ENCODE results near the gene MEIOB.
"Not testable (repeated sequence)": the region's sequence is repeated elsewhere in the genome, so short reads cannot be mapped to it uniquely, and the experiment has no call there.

MEIOB gene

GRCh38 chr16:1876468-1876867 lies 4.5 kb upstream of the MEIOB start:
- peak; percentile 33 for DNase-seq (ENCODE audit: low read depth)
- no peak overlapping the region for H3K4me3 ChIP-seq (ENCODE audit: low read depth, low read length)
- no peak for TF ChIP-seq CTCF (IDR thresholded peaks at IDR 0.05; ENCODE audit: low read depth, low read length, missing control alignments)

GRCh38 chr16:1876066-1876465 lies 4.1 kb upstream of the MEIOB start:
- not testable (repeated sequence) for DNase-seq (ENCODE audit: low read depth); H3K4me3 ChIP-seq (ENCODE audit: low read depth, low read length)

- no peak for DNase-seq (ENCODE audit: low read depth)
- no peak for TF ChIP-seq CTCF (IDR thresholded peaks at IDR 0.05; ENCODE audit: low read depth, low read length, missing control alignments)
- H3K4me3 ChIP-seq (ENCODE audit: low read depth, low read length) = no peak overlapping the region
Observed at GRCh38 chr16:1874854-1875253, 2.9 kb upstream of the MEIOB start.

GRCh38 chr16:1870365-1871082 lies 1.4 kb downstream of the MEIOB start:
- DNase-seq (ENCODE audit: low read depth) = no peak
- H3K4me3 ChIP-seq (ENCODE audit: low read depth, low read length) = no peak overlapping the region
- TF ChIP-seq CTCF (IDR thresholded peaks at IDR 0.05; ENCODE audit: low read depth, low read length, missing control alignments) = no peak

- DNase-seq (ENCODE audit: low read depth) = no peak
- no peak overlapping the region for H3K4me3 ChIP-seq (ENCODE audit: low read depth, low read length)
- no peak for TF ChIP-seq CTCF (IDR thresholded peaks at IDR 0.05; ENCODE audit: low read depth, low read length, missing control alignments)
Observed at GRCh38 chr16:1865902-1866690, 5.9 kb downstream of the MEIOB start.

GRCh38 chr16:1863681-1864460 lies 8.1 kb downstream of the MEIOB start:
- TF ChIP-seq CTCF (IDR thresholded peaks at IDR 0.05; ENCODE audit: low read depth, low read length, missing control alignments) = peak; percentile 42
- DNase-seq (ENCODE audit: low read depth) = no peak
- H3K4me3 ChIP-seq (ENCODE audit: low read depth, low read length) = no peak overlapping the region

- no peak overlapping the region for H3K4me3 ChIP-seq (ENCODE audit: low read depth, low read length)
- no peak for DNase-seq (ENCODE audit: low read depth)
- no peak for TF ChIP-seq CTCF (IDR thresholded peaks at IDR 0.05; ENCODE audit: low read depth, low read length, missing control alignments)
Observed at GRCh38 chr16:1862394-1862793, 9.6 kb downstream of the MEIOB start.
